ENCODE measurements around the gene TWF2. TPM values are rescaled to one million over a fixed set of nuclear protein-coding genes. Genes with fewer than 3 reads are reported as not detected.

TWF2 gene
- total and polyA plus RNA-seq, 10 of the 15 experiments (the other 5 are each of a cell fraction or from before 2014, with no cell fraction given) = 0.16 to 106 (median 68.5) TPM

- no peak for TF ChIP-seq RB1 (IDR thresholded peaks at IDR 0.05; ENCODE audit: borderline replicate concordance)
- TF ChIP-seq NFYA (IDR thresholded peaks at IDR 0.05; ENCODE audit: borderline replicate concordance, low read depth, low read length) = no peak
- TF ChIP-seq GABPA (IDR thresholded peaks at IDR 0.05; ENCODE audit: low read depth) = no peak
- no peak for TF ChIP-seq BRCA1 (IDR thresholded peaks at IDR 0.05; ENCODE audit: low read depth, low read length)
- no peak for TF ChIP-seq ZBTB11 (CRISPR knock-in tag; IDR thresholded peaks at IDR 0.05)
- no peak for TF ChIP-seq MTA3 (IDR thresholded peaks at IDR 0.05; ENCODE audit: borderline replicate concordance, low read length)
- TF ChIP-seq GATAD2B (conservative IDR thresholded peaks at IDR 0.05; ENCODE audit: low read depth) = no peak
- TF ChIP-seq NBN (IDR thresholded peaks at IDR 0.05) = no peak
These were observed 55.0 kb downstream of the TWF2 start (continued) for GRCh38 chr3:52183786-52184445.

- Histone ChIP-seq H3K4me3 (no peak overlapping the region), H3K36me3 (ENCODE audit: control insufficient read depth in 2 of 2, insufficient read depth in 2 of 2, low read length in 1 of 2) (no peaks in the 10 kb centered on the region), H3K27me3 (replicated peaks in 1 of 2; ENCODE audit: control insufficient read depth in 2 of 2, insufficient read depth in 2 of 2, low read length in 1 of 2) (no peaks in the 10 kb centered on the region), H3K9me3 (replicated peaks; ENCODE audit: control insufficient read depth, insufficient read depth, low read length) (no peaks in the 10 kb centered on the region), H3K27ac (ENCODE audit: control insufficient read depth, insufficient read depth) (no peak overlapping the region), H3K4me1 (ENCODE audit: control insufficient read depth, insufficient read depth, low read length) (no peaks in the 10 kb centered on the region), H4K20me1 (ENCODE audit: control insufficient read depth, insufficient read depth) (no peaks in the 10 kb centered on the region), H3K9ac (ENCODE audit: control insufficient read depth, insufficient read depth, low read length) (no peak overlapping the region), H3K4me2 (ENCODE audit: control insufficient read depth, insufficient read depth) (no peak overlapping the region), H2AFZ (ENCODE audit: control insufficient read depth, low read depth, low read length) (no peak overlapping the region), H3K79me2 (ENCODE audit: control insufficient read depth, insufficient read depth, low read length) (no peaks in the 10 kb centered on the region)
- BruUV-seq (replicated peaks) = no TSS peak
- ATAC-seq (no peak), DNase-seq (ENCODE audit: low read depth, low spot score) (no peak), FAIRE-seq (no peak)
- RAD21 ChIA-PET (ENCODE audit: unreplicated experiment) = no interaction called here
- intact Hi-C loops (cut with micrococcal nuclease; ENCODE audit: unreplicated experiment) (no loop called here), in situ Hi-C loops (cut with MboI) (no loop called here)
- SMC1A ChIA-PET (ENCODE audit: uncharacterized antibody, unreplicated experiment) = no interaction called here
- CTCF ChIA-PET = interaction anchor here (0.8 to 1.7 kb wide), 2 partner anchors 28 to 266 kb away, joined by 3 to 4 read pairs; partner anchors contain the start of gene POC1A
- 54% methylated on average over 4 of the region's 4 CpGs for WGBS (ENCODE audit: insufficient coverage, insufficient replicate concordance, low lambda C conversion rate, missing lambda C conversion rate)
- POLR2A ChIA-PET = no interaction called here
- TF ChIP-seq CHD1 (IDR thresholded peaks at IDR 0.05; ENCODE audit: low read depth, low read length) = no peak
- TF ChIP-seq EP300 (IDR thresholded peaks at IDR 0.05; ENCODE audit: borderline replicate concordance in 1 of 2, control insufficient read depth in 1 of 2, low read depth in 2 of 2, low read length in 2 of 2) = no peak
- no peak for TF ChIP-seq CEBPZ (IDR thresholded peaks at IDR 0.05; ENCODE audit: low read depth, low read length)
- TF ChIP-seq RCOR1 (conservative IDR thresholded peaks at IDR 0.05; ENCODE audit: low read depth, low read length) = no peak
- no peak for TF ChIP-seq ESRRA (IDR thresholded peaks at IDR 0.05; ENCODE audit: low read length)
- no peak for TF ChIP-seq BCL3 (IDR thresholded peaks at IDR 0.05; ENCODE audit: borderline replicate concordance, insufficient read depth, low read depth, low read length, poor library complexity, severe bottlenecking)
These were observed 56.3 kb downstream of the TWF2 start for GRCh38 chr3:52182691-52183090.

Measured in GM12878 (cell line).